ENCODE results near the gene LETMD1.

- TF ChIP-seq CTCF (IDR thresholded peaks at IDR 0.05) (no peak), POLR2A (IDR thresholded peaks at IDR 0.05) (no peak)
Observed at GRCh38 chr12:51071663-51072062, 23.5 kb downstream of the LETMD1 start.
